ENCODE results near the gene CATSPERE. TPM values are rescaled to one million over a fixed set of nuclear protein-coding genes. Genes with fewer than 3 reads are reported as not detected.

Gene CATSPERE
- total and polyA plus RNA-seq, 10 of the 15 experiments (the other 5 are each of a cell fraction or from before 2014, with no cell fraction given), result 0.04 to 0.24 (median 0.17) TPM; not detected in 3

GRCh38 chr1:244413736-244414135 lies 47.3 kb upstream of the CATSPERE start:
- ChIA-PET RAD21 (ENCODE audit: unreplicated experiment) (no interaction called here), SMC1A (ENCODE audit: uncharacterized antibody, unreplicated experiment) (interaction anchor here (1.1 to 1.5 kb wide), 5 partner anchors 13 to 33 kb away, joined by 3 to 6 read pairs (median 5); no protein-coding TSS in a partner anchor), POLR2A (no interaction called here), CTCF (interaction anchor here (1.0 to 1.2 kb wide), 3 partner anchors 12 to 39 kb away, joined by 3 to 4 read pairs (median 3); no protein-coding TSS in a partner anchor)
- H3K4me1 ChIP-seq (ENCODE audit: control insufficient read depth, insufficient read depth, low read length), result peaks cover 11% of the 10 kb centered on the region; the same call in 1 of the 2 replicates
- no peaks in the 10 kb centered on the region for H3K9me3 ChIP-seq (replicated peaks; ENCODE audit: control insufficient read depth, insufficient read depth, low read length)
- ATAC-seq, result no peak
- no peak overlapping the region for H3K27ac ChIP-seq (ENCODE audit: control insufficient read depth, insufficient read depth)
- no peaks in the 10 kb centered on the region for H4K20me1 ChIP-seq (ENCODE audit: control insufficient read depth, insufficient read depth)
- intact Hi-C loops (cut with micrococcal nuclease; ENCODE audit: unreplicated experiment) (no loop called here), in situ Hi-C loops (cut with MboI) (no loop called here)
- no peak for DNase-seq (ENCODE audit: low read depth, low spot score)
- H3K4me2 ChIP-seq (ENCODE audit: control insufficient read depth, insufficient read depth), result no peak overlapping the region
- WGBS (ENCODE audit: insufficient coverage, insufficient replicate concordance, low lambda C conversion rate, missing lambda C conversion rate), result 96% methylated on average over 3 of the region's 3 CpGs
- H3K79me2 ChIP-seq (ENCODE audit: control insufficient read depth, insufficient read depth, low read length), result no peaks in the 10 kb centered on the region
- no peak overlapping the region for H2AFZ ChIP-seq (ENCODE audit: control insufficient read depth, low read depth, low read length)
- H3K9ac ChIP-seq (ENCODE audit: control insufficient read depth, insufficient read depth, low read length), result no peak overlapping the region
- peaks cover 9 to 25% of the 10 kb centered on the region in 2 experiments for H3K36me3 ChIP-seq (ENCODE audit: control insufficient read depth in 2 of 2, insufficient read depth in 2 of 2, low read length in 1 of 2)
- no peak overlapping the region for H3K4me3 ChIP-seq
- no TSS peak for BruUV-seq (replicated peaks)
- FAIRE-seq, result no peak
- H3K27me3 ChIP-seq (replicated peaks in 1 of 2; ENCODE audit: control insufficient read depth in 2 of 2, insufficient read depth in 2 of 2, low read length in 1 of 2), result no peaks in the 10 kb centered on the region
- TF ChIP-seq DPF2 (IDR thresholded peaks at IDR 0.05), result no peak
- no peak for TF ChIP-seq SP1 (IDR thresholded peaks at IDR 0.05; ENCODE audit: low read depth, low read length)
- TF ChIP-seq HDAC6 (IDR thresholded peaks at IDR 0.05; ENCODE audit: unreplicated experiment), result no peak
- no peak for TF ChIP-seq ZNF687 (IDR thresholded peaks at IDR 0.05)
- no peak for TF ChIP-seq POLR2AphosphoS2 (IDR thresholded peaks at IDR 0.05; ENCODE audit: low read depth, low read length)
- TF ChIP-seq RBBP5 (conservative IDR thresholded peaks at IDR 0.05), result no peak
- no peak for TF ChIP-seq EP300 (IDR thresholded peaks at IDR 0.05; ENCODE audit: borderline replicate concordance in 1 of 2, control insufficient read depth in 1 of 2, low read depth in 2 of 2, low read length in 2 of 2)
- no peak for TF ChIP-seq BMI1 (IDR thresholded peaks at IDR 0.05; ENCODE audit: borderline replicate concordance)
- no peak for TF ChIP-seq CUX1 (IDR thresholded peaks at IDR 0.05; ENCODE audit: insufficient replicate concordance, low read depth, low read length)
- no peak for TF ChIP-seq SIN3A (IDR thresholded peaks at IDR 0.05; ENCODE audit: low read depth, low read length)
- TF ChIP-seq JUND (IDR thresholded peaks at IDR 0.05; ENCODE audit: low read depth, low read length), result no peak
- TF ChIP-seq MTA3 (IDR thresholded peaks at IDR 0.05; ENCODE audit: borderline replicate concordance, low read length), result no peak

Measured in GM12878 (cell line).